Epithelial cell of esophagus (primary cell): ENCODE measurements around the gene EXD3.
"Not testable (repeated sequence)": the region's sequence is repeated elsewhere in the genome, so short reads cannot be mapped to it uniquely, and the experiment has no call there.

Source experiments
- DNase-seq: peaks from one replicate; pipeline ENCODE4 v3.0.0; 2010; ENCODE audit warnings: low read depth
- H3K4me3 ChIP-seq: 2 replicates; pipeline ENCODE4 v1.5.1; 2011; ENCODE audit warnings: mild to moderate bottlenecking, low read length, control low read depth
- CTCF ChIP-seq: IDR thresholded peaks from 2 replicates; pipeline ENCODE4 v1.5.1; 2011; ENCODE audit warnings: low read depth, mild to moderate bottlenecking, low read length, control low read depth, inconsistent platforms; ENCODE audit not compliant: insufficient read depth; ENCODE audit errors: missing control alignments

The EXD3 gene

GRCh38 chr9:137453643-137454081 lies 30.7 kb upstream of the EXD3 start:
- TF ChIP-seq CTCF = no peak
- peak overlapping the region; percentile 54 for H3K4me3 ChIP-seq
- DNase-seq = peak; percentile 79

- no peak for TF ChIP-seq CTCF
- DNase-seq = no peak
- H3K4me3 ChIP-seq = peak overlapping the region; percentile 54
These were observed 30.0 kb upstream of the EXD3 start for GRCh38 chr9:137452761-137453642.

GRCh38 chr9:137452006-137452760 lies 29.2 kb upstream of the EXD3 start:
- no peak for DNase-seq
- H3K4me3 ChIP-seq = no peak overlapping the region
- TF ChIP-seq CTCF = no peak

GRCh38 chr9:137451264-137452005 lies 28.5 kb upstream of the EXD3 start:
- DNase-seq, H3K4me3 ChIP-seq: not testable (repeated sequence)

- not testable (repeated sequence) for DNase-seq, H3K4me3 ChIP-seq
These were observed 27.7 kb upstream of the EXD3 start for GRCh38 chr9:137450539-137451222.

- DNase-seq = no peak
- no peak overlapping the region for H3K4me3 ChIP-seq
- no peak for TF ChIP-seq CTCF
These were observed 27.1 kb upstream of the EXD3 start for GRCh38 chr9:137449931-137450538.

- no peak for DNase-seq
- no peak overlapping the region for H3K4me3 ChIP-seq
- no peak for TF ChIP-seq CTCF
These were observed 26.3 kb upstream of the EXD3 start for GRCh38 chr9:137449081-137449844.
